ENCODE data around the gene SHISA4.

GRCh38 chr1:201849372-201850052 lies 39.2 kb upstream of the SHISA4 start:
- no peak for TF ChIP-seq CTCF (IDR thresholded peaks at IDR 0.05)
- no peak for TF ChIP-seq POLR2A (IDR thresholded peaks at IDR 0.05)
- TF ChIP-seq EP300 (IDR thresholded peaks at IDR 0.05), result no peak
- no peak for TF ChIP-seq POLR2AphosphoS5 (IDR thresholded peaks at IDR 0.05)
